DMS53 treated with DMSO at 0.1 percent for 48 hours (cell line): ENCODE data around the gene TRAF3IP3.

Experiments
- DNase-seq: peaks from one replicate; lab custom pipeline; 2025; ENCODE audit not compliant: unreplicated experiment; lab: John Stamatoyannopoulos, UW

The TRAF3IP3 gene

DNA sequence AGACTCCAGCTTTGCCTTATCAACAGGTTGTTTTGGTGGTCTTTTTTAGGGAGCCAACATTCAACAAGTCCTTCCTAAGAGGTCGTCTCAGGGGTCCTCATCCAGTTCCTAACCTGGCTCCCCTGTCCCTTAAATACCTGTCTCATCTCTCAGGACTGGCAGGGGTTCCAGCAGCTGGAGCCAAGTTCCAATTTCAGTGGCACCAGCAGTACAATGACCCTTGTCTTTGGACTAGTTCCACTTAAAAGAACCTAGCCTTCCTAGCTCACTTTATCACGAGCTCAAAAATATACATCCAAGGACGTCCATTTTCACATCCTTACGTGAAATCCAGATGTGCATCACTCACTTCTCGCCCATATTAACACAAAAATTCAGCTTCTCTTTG is 18.7 kb upstream of the TRAF3IP3 start:
- DNase-seq = no peak

DNA sequence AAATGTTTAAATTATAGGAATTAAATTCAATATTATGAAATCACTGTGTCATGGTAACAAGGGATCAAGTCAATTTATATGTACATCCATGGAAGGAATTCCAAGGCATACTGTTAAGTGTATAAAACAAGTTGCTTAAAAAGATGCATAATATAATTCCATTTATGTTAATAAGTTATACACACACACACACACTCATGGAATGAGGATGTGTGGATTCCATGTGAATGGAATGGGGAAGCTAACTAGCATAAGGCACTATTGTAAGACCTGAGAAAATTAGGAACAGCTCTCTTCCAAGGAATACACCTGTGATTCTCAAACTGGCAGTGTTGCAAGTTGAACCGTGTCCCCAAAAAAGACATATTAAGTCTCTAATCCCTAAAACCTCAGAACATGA is 17.6 kb upstream of the TRAF3IP3 start:
- DNase-seq = no peak

DNA sequence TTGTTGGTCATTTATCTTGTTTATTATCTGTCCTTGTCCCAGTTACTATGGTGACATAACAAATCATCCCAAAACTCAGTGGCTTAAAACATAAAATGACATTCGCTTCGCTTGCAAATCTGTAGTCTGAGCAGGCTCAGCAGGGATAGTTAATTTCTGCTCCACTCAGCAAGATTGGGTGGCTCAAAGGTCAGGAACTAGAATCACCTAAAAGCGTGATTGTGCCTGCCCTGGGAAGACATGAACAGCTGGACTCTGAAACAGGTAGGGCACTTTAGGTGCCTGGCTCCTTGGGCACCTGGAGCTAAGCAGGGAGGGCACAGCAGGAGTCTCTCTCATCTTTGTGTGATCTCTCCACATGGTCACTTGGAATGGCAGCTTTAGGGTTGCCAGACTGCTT is 14.7 kb upstream of the TRAF3IP3 start:
- no peak for DNase-seq

DNA sequence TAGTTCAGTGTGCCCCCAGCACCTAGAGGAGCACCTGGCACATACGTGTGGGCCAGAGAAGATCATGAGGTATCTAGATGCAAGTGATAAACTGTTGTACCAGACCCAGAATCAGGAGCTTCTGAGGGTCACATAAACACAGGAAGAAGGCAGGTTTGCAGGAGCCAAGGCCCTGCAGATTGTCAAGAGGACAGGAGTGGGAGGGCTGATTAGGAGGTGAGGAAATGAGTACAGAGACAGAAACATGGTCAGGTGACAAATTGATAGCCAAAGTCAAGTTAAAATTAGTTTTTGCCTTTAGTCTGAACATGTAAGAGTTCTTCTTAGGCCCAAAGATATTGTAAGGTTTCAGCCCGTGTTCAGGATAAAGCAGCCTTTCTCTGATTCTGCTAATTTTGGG is 14.0 kb upstream of the TRAF3IP3 start:
- DNase-seq = no peak

DNA sequence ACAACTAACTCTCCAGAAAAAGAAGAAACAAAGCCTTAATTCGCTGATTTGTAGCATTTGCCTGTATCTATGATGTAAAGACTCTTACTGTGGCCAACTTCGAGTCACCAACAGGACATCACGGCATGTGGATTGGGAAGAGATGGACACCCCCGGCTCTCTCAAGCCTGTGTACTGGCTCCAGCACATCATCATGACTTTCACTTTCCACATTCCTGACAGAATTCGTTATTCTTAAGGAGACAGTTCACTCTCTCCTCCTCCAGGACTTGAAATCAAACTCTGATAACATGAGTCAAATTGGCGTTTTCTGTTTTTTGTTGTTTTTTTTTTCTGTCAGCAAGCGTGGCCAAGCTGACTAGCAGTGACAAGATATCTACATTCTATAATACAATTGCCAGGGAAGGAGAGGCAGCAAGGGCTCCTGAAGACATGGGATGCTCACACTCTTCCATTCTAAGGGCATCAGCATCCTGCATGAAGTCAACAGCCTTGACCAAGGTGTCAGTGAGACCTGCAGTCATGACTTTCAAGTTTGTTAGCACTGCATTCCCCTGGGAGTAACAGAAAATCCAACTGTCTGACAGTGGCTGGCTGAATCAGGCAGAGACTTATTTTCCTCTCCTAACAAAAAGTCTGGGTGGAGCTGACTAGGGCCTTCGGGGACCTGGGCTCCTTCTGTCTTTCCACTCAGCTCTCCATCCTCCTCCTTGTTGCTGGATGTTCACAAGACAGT is 13.3 kb upstream of the TRAF3IP3 start:
- no peak for DNase-seq

DNA sequence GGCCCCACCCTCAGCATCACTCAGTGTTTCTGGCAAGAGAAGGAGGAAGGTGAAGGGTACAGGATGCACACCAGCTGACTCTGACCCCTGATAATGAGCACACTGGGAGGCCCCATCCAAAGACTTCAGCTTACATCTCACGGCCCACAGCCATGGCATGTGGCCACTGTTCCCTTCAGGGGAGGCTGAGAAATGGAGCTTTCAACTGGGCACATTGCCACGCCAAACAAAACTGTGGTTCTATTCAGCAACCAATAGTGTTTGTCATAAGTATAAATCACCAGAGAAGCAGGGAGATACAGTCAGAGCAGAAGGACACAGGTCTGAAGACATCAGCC is 12.7 kb upstream of the TRAF3IP3 start:
- no peak for DNase-seq

DNA sequence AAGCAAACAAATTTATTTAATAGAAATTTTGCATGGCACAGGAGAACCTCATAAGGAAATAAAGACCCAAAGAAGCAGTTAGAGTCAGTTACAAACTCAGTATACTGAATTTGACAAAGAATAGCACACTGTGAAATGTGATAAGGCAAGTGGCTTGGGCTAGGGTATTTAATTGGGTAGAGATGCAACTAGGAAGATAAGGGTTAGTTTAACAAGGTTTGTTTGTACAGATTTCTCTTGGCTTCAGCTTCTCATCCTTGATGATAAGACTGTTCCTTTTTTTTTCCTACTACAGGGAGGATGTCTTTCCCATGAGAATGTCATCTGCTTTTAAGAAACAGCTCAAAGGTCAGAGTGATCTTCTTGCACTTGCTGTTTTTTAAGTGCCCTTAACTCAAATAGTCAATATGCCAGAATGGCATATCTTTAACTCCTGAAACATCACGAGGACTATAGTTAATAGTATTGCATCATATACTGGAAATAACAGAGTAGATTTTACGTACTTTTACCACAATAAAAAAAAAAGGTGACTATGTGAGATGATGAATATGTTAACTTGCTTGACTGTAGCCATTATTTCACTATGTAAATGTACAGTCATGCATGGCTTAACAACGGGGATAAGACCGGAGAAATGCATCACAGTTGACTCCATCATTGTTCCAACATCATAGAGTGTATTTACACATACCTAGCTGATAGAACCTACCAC is 9.2 kb upstream of the TRAF3IP3 start:
- DNase-seq = peak; percentile 3

DNA sequence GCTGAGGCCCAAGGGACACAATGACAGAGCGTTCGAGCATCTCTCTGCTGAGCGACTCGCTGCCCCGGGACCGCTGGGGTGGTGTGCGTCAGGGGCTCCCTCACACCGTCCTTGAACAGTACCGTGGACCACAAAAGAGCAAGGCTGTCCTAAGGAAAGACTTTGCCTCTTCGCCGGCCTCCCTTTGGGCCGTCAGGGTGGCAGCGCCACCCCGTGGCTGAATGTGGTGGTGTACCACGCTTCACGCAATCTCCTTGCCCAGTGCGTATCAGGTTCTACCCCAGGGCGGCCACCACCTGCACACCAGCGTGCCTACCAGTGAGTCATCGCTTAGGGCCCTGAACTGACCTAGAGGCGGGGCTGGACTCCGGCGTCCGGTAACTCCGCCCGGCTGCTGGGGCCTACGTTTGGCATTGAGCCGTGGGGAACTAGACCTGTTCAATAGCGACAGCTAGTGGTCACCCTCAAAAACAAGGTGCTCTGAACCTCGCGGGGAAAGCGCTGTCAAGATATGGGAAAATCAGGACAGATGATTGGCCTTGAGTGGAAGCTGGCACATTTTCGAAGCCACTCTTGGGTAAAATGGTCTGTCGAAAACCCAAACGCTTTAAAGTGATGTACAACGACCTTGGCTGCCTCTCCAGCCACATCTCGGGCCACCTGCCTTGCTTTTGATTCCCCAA is 8.1 kb upstream of the TRAF3IP3 start:
- DNase-seq = peak; percentile 99

DNA sequence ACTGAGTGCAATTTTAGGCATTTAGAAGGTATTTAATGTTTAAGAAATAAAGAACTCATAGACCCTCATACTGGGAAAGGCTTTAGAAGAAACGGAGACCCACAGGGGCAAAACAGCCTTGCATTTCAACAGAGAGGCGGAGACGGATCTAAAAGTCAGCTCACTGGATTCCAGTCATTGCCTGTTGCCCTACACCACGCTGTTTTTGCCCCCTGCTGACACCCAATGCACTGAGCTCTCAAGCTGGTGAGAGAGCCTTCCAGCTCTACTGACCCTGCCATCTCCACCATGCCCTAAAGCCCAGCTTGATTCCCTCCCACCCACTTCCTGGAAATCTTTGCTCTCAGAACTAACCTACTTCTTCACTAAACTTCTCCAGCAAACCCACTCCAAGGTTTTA is 7.2 kb upstream of the TRAF3IP3 start:
- DNase-seq = no peak

DNA sequence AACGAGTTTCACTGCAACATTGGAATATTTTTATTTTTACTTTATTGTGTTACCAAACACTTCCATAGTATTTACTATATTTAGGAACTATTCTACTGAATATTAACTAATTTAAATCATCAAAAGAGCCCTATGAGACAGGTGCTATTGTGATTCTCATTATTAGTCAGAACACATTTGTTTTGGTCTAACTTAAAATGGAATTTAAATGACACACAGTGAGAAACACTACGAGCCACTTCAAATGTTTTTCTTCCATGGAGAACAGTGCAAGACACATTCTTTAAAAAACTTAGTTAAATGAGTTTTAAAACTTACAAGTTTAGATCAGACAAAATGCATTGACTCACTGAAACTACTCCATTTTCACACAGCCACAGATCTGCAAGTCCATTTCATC is 6.6 kb upstream of the TRAF3IP3 start:
- DNase-seq = no peak

DNA sequence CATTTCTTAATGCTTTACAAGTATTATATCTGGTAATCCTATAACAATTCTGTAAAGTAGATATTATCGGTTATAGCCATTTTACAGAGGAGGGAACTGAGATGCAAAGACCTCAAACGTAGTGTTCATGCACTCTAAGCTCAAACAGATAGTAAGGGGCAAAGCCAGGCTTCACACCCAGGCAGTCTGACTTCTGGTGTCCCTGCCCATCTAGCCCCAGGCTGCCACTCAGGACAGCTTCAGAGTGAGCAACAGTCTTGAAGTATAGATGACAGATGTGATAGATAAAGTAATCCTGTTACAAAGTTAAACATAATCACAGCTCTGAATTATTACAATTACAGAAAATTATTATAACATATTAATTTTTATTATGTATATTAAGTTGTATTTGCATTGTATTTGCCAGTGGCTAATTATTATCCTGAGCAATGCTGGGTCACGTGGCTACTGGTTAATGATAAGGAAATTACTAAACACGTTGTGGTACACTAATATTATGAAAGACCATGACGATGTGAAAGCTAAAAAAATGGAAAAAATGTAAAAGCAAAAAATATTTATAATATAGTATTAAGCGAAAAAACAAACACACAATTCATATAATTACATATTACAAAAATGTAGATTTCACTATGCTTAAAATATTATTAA is 6.1 kb upstream of the TRAF3IP3 start:
- DNase-seq = no peak

DNA sequence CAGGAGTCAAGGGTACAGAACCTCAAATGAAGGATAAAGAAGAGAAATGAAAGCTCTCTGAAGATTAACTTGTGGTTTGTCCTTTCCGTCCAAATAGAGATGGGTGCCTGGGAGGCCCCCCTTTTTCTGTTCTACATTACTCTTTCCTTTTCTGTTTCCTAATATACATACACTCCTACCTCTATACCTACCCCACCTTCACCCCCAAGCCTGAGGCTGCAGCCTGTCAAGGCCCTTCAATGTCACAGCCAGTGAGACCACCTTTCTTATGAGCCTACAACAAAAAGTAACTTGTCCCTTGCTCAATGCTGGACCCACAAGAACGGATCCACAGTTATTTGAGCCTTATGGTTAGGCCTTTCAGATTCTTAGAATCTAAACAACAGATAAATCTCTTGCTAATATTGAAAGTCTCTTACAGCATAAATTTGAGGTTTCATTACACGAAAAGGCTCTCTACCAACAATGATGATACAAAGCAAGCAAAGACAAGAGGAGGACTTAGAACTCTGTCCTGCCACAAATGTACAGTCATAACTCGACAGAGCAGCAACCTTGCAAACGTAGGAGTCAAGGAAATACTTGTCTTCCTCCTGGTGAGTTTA is 4.1 kb upstream of the TRAF3IP3 start:
- DNase-seq = no peak

DNA sequence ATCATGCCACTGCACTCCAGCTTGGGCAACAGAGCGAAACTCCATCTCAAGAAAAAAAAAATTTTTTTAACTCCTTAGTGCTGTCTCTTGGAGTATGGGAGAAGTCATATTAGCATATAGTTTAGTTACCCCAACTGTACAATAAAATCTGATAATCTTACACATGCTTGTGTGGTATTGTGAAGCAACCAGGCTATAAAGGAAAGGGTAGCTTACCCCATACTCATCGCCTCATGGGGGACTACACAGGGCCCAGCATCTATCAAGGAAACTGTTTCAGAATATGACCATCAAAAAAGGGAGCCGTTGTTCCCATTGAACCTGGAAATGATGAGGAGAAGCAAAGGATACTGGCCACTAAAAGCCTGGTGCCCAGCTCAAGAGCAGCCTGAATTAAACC is 3.0 kb upstream of the TRAF3IP3 start:
- no peak for DNase-seq

DNA sequence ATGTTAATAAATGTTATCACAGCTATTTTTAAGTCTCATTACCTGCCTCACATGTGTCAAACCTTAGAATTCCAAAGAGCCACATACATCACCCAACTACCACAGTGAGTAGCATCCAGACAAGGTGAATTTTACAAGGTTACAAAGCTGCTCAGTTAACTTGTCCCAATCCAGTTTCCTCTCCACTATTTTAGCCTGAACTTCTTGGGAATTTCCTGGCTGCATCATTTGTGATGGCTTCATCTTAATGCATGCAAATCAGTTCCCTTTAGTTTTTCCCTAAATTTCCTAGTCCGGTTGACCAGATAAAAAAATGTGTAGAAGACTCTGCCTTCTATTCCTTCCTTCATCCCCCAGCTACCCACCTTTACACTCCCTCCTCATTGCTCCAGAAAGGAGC is 597 bp upstream of the TRAF3IP3 start:
- no peak for DNase-seq

DNA sequence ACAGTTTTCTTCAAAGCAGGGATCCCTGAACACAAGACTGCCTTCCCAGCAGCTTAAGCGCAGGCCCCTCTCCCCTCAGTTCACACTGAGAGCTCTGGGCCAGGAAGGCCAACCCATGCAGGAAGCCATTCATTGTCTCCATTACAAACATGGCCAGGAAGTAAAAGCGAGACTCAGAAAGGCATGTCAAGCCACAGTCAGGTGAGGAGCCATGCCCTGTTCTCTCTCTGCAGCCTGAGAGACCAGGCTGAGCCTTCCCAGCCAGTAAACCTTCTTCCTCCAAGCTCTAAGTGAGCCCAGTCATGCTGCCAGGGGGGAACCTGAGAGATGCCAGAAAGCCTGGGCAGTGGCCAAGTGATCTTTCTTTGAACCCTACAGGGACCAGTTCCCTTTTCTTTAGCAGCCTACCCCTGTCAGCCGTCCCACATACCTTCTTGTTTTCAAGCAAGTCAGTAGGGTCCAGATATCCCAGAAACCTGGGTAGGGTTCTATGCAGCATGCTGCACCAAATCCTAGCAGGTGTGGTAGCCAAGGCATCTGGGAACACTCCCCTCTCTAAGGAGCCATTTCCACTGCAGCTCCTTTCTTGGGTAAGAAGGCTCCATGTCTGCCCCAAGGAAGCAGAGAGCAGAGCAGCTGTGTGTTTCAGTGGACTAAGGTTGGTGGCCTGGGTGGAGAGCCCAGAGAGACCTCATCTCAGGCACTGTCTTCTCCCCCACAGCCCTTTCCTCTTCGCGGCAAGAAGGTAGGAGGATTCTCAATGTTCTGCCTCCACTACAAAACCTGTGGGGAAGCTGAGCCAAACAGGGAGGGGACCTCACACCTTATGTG is 977 bp downstream of the TRAF3IP3 start:
- DNase-seq = no peak

DNA sequence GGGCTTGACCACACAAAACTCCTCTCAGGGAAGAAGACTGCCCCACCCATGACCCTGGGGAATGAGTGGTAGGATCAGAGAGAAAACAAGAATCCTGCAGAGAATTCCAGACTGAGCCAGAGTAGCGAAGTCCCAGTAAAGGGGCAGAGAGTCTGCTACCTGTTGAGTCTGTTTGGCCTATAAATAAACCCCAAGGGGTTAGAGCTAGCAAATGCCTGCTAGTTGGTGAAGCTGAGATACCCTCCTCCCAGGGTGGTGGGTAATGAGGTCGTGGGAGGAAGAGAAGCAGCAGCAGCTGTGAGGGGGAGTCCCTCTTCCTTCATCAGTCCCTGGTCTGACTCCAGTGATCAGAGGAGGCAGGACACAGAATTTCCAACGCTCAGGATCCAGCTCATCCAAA is 2.5 kb downstream of the TRAF3IP3 start:
- no peak for DNase-seq

DNA sequence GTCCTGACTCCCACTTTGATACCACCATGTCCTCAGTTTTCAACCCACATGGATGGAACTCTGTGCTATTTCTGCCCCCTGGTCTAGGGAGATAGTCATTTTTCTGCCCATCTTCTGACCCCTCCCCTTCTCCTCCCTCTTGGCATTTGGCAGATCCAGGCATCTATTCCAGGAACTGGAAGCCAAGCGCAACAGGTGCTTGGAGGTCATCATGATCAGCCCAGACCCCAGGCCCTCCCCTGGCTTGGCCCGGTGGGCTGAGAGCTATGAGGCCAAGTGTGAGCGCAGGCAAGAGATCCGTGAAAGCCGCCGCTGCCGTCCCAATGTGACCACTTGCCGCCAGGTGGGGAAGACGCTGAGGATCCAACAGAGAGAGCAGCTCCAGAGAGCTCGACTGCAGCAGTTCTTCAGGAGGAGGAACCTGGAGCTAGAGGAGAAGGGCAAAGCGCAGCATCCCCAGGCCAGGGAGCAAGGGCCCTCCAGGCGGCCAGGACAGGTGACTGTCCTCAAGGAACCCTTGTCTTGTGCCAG is 4.0 kb downstream of the TRAF3IP3 start:
- no peak for DNase-seq

DNA sequence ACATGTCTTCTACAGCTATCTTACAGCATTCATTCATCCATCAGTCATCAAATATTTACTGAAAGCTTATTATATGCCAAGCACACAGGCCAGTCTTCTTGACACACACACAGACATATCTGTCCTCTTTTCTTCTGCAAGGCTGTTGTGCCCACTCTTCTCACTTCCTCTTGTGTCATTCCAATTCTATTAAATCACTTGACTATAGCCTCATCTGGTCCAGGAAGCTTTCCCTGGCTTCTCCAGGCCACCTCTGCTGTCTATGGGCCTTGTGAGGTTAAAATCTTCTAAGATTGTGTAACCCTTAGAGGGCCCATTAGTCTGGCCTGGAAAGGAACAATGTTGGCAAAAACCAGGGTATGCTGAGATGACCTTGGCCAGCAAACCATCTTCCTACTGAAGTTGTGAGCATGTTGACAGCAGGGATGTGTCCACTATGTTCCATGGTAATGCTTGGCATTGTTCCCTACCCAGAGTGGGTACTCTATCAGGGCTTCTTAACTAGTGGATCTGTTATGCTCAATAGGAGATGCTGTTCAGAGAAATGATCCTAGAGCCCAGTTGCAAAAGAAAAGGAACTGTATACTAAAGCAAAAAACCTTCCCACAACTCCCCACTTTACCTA is 5.3 kb downstream of the TRAF3IP3 start:
- DNase-seq = no peak

DNA sequence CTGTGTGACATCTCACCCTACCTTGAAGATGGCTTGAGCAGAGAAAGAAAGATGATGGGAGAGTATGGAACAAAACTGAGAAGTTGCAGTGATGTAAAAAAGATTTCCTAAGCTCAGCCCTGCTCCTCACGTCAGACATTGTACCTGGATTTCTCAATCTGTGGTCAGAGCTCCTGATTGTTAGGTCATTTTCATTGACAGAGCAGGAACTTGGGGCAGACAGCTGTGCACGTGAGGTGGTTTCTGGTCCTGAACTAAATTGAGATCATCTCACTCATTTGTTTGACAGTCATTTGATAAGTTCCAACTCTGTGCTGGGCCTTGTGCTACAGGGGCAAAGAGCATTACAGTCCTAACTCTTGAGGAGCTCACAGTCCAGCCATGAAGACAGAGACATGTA is 10.2 kb downstream of the TRAF3IP3 start:
- no peak for DNase-seq

DNA sequence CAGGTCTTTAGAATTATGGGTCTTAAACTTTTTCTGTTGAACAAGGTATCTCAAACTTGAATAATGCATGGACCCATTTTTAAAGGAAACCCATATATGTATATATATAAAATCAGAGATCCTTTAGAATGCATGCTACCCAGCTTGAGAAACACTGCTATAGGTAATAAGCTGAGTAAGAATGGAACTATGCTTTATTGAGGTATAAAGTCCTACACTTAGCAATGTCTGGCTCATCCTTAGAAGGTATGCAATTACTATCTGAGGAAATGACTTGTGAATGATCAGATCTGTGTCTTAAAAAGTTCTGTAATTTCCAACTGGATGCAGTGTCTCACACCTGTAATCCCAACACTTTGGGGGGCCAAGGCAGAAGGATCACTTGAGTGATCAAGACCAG is 11.2 kb downstream of the TRAF3IP3 start:
- no peak for DNase-seq
